GM18873 (cell line): ENCODE data around the gene STEAP1B.
"Not testable (repeated sequence)": the region's sequence is repeated elsewhere in the genome, so short reads cannot be mapped to it uniquely, and the experiment has no call there.

Experiments used
- ATAC-seq: cut with Tn5 transposase; IDR thresholded peaks from one replicate; pipeline ENCODE4 v1.9.1; 2021; ENCODE audit warnings: mild to moderate bottlenecking, moderate library complexity, moderate number of reproducible peaks; ENCODE audit not compliant: unreplicated experiment, low FRiP score

The STEAP1B gene

DNA sequence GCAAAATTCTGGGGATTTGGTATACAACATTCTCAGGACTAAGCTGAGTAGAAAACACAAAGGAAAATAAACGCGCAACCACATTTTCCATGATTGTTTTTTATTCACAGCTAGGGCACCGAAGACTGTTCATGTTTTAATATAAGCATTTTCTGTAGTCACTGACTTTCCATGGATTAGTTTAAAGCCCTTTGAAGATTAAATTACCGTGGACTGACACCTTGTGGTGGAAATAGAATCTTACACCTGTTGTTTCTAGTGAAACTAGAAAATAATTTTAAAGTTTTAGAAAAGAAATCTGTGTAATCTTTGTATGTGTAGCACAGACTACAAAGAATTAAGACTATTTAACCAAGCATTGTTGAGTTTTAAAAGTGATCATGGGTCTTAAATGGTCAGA, 1.3 kb upstream of the STEAP1B start:
- ATAC-seq: not testable (repeated sequence)

GRCh38 chr7:22499044-22499443, 944 bp downstream of the STEAP1B start:
- ATAC-seq: no peak

DNA sequence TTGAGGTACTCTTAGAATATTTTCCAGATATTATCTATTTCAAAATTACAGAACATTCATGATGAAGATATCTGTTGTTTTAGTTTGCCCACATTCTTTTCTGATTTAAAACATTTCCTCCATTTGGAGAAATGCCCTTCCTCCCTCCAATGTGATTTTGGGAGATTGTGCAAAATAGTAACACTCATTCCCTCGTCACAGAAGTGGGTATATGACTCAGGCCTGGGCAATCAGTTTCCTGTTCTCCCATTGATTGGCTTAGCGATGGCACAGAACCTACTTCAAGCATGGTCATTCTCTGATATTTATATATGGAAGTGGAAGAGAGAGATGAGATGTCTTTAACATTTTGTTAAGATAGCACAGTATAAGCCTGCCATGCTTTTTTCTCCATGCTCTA, 3.1 kb downstream of the STEAP1B start:
- not testable (repeated sequence) for ATAC-seq

DNA sequence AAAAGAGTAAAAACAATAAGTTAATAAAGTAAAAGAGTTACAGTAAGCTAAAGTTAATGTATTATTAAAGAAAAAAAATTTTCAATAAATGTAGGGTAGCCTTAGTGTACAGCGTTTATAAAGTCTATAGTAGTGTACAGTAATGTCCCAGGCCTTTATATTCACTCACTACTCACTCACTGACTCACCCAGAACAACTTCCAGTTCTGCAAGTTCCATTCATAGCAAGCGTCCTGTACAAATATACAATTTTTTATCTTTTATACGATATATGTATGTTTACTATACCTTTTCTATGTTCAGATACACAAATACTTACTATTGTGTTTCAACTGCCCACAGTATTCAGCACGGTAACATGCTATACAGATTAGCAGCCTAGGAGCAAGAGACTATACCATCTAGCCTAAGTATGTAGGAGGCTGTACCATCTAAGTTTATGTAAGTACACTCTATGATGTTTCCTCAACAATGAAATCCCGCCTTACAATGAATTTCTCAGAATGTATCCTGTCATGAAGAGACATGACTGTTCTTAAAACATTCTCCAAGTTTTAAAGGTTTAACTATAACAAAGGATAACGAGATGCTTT, 3.6 kb downstream of the STEAP1B start:
- ATAC-seq: not testable (repeated sequence)

DNA sequence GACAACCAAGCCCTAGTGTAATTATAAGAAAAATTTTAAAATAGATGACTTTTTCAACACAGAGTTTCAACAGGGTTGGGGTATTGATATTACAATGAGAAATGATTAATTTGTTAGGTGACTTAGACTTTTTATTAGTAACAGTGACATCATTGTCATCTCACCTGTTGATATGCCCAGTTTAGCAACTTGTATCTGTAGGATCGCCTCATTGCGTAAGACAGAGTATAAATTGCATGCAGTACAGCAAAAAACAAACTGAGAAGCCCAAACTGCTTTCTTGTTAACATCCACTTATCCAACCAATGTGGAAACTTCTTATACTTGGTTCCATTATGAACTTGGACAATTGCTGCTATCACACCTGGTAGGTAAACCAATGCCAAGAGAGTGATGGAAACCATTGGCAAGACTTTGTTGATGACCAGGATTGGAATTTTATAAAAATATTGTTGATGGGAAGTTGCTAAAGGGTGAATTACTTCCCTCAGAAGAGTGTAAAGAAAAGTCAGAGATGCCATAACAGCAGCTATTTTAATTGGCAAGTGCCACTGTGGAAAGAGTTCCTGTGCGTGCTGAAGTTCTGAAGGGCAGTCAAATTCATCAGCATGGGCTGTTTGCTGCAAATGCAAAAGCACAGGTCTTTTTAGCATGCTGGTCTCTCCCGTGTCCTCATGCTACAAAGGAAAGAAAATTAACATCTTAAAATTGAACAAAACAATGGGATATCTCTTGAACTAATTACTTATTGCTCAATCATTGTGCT, 6.6 kb downstream of the STEAP1B start:
- ATAC-seq: not testable (repeated sequence)

DNA sequence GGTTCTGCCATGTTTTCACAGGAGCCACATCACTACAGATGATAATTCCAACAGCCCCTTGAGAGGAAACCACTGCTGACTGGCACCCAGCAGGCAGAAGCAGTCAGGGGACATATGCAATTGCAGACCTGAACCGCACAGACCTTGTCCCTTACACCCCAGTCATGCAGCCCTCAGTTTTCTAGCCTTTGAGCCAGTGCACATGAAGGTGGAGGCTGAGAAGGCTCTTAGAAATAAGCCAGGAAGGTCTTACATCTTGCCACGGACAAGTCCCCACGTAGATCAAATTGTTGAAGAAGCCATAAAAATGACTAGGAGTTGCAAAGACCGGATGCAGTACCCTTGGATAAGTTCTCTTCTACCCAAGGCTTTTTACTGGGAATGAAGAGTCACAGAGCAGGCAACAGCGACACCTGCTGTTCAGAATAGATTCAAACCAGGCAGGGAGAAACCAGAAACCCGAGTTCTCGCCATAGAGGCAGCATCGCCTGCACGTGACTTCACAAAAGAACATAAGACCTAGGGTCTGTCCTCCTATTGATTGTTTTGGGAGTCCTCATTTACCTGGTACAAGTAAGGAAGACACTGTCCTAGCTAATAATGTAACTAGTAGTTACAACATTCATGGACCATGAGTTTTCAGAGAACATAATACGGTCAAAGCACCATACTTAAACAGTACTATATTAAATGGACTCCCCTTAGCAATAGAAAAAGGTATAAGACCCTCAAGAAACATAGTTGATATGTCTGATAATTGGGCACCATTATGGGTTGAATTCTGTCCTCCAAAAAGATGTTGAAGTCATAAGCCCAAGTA, 11.1 kb downstream of the STEAP1B start:
- ATAC-seq: no peak

- ATAC-seq: no peak
Observed at GRCh38 chr7:22487978-22488642, 11.9 kb downstream of the STEAP1B start.

DNA sequence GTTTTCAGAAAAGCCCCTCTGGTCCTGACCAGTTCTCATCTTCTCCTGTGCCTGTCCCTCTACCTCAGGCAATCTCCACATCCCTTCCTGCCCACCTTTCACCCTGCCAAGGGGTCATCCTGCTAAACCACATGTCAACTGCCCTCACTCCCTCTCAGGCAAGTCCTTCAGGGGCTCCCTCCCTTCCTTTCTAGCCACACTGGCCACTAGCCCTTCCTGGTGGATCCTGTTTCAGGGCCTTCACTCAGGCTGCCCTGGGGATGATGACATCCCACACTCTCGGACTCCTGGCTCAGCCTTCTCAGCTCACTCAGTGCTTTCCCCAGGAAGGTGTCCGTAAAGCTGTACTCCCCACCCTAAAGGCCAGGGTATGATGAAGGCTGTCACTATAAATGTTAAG, 13.4 kb downstream of the STEAP1B start:
- ATAC-seq: no peak

DNA sequence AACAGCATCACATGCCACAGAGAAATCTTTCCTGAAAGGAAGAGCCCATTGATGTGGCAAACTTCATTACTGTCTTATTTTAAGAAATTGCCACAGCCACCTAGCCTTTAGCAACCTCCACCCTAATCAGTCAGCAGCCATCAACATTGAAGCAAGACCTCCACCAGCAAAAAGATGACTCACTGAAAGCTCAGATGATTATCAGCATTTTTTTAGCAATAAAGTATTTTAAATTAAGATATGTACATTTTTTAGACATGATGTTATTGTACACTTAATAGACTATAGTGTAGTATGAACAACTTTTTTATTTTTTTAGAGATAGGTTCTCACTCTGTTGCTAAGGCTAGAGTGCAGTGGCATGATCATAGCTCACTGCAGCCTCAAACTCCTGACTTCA, 14.8 kb downstream of the STEAP1B start:
- ATAC-seq: no peak

- ATAC-seq: no peak
Observed at GRCh38 chr7:22482503-22482902, 17.5 kb downstream of the STEAP1B start.

GRCh38 chr7:22481726-22482125, 18.3 kb downstream of the STEAP1B start:
- peak; percentile 83 for ATAC-seq

- no peak for ATAC-seq
Observed at GRCh38 chr7:22480523-22481075, 19.4 kb downstream of the STEAP1B start.

DNA sequence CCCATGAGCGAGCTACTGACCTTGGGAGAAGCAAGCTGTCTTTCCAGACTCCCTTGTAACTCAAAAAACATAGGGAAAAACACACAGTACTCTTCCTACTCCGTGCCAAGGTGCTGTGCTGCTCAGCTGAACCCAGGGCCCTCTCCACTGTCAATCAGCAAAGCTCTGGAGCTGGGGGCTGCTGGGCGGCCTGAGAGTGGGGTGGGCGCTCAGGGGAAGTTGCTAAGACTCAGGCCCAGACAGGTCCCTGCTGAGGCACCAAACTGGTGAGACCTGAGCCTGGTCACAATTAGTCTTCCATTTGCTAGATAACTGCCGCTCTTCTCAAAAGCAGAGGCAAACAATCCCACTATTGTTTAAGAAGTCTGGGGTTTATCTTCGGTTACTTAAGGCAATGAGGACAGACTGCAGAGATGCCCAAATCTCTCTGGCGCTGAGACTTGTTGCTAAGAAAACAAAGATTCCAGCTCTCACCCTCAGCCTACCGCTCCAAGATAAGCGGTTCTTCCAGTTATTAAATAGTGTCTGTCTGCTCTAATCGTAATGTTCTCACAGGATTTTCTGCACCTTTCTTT, 22.0 kb downstream of the STEAP1B start:
- ATAC-seq: no peak

GRCh38 chr7:22477262-22477661, 22.7 kb downstream of the STEAP1B start:
- no peak for ATAC-seq

DNA sequence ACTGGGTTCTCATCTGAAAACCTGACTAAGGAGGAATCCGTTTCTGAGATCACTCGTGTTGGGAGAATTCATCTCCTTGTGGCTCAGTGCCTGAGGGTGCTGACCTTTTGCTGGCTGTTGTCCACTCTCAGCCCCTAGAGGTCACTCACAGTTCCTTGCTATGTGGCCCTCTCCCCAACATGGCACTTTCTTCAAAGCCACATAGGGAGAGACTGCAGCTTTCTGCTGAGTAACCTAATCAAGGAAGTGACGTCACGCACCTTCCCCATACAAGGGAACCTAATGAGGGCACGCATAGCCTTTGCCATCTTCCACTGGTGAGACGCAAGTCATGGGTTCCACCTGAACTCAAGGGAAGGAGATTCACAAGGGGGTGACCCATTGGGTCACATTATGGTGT, 23.2 kb downstream of the STEAP1B start:
- ATAC-seq: no peak

GRCh38 chr7:22474645-22475044, 25.3 kb downstream of the STEAP1B start:
- ATAC-seq: no peak

DNA sequence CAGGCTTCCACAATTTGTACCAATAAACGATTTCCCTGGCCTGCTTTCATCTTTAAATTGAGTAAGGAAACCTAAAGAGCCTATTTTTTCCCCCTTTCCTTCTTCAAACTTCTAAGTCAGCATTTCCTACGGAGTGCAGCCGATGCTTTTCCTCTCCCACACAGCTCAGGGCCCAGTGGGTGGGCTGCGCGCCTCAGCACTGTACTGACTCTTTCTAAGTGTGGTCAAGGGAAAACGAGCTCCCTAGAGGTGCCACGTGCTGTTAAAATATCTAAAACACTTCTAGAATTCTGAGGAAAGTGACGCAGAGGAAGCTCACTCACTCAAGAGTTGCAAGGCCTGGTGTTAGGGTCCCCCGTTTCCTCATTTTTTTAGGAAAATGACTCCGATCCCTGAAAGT, 29.0 kb downstream of the STEAP1B start:
- ATAC-seq: no peak

GRCh38 chr7:22469371-22470143, 30.4 kb downstream of the STEAP1B start:
- no peak for ATAC-seq

GRCh38 chr7:22468609-22469008, 31.4 kb downstream of the STEAP1B start:
- ATAC-seq: no peak
